ENCODE data around the gene RAD51. TPM values are rescaled to one million over a fixed set of nuclear protein-coding genes. Genes with fewer than 3 reads are reported as not detected.
"Not testable (repeated sequence)": the region's sequence is repeated elsewhere in the genome, so short reads cannot be mapped to it uniquely, and the experiment has no call there.

RAD51 gene
- total and polyA plus RNA-seq, 2 donors (not counting 1 experiment from before 2014, with no cell fraction given): 1.3 to 5.0 TPM

GRCh38 chr15:40680151-40680550, 14.8 kb upstream of the RAD51 start:
- no peaks in the 10 kb centered on the region for H3K79me2 ChIP-seq (ENCODE audit: control insufficient read depth, insufficient read depth, low read length)
- H3K27me3 ChIP-seq (ENCODE audit: control insufficient read depth, insufficient read depth, low read length): no peaks in the 10 kb centered on the region
- no peak for DNase-seq (ENCODE audit: low read depth in 2 of 2)
- H2AFZ ChIP-seq (ENCODE audit: low read length): no peak overlapping the region
- no peaks in the 10 kb centered on the region for H3K4me1 ChIP-seq (ENCODE audit: control insufficient read depth, extremely low read depth, insufficient read depth, low read length)
- no peaks in the 10 kb centered on the region for H3K9me3 ChIP-seq (ENCODE audit: control insufficient read depth, insufficient read depth, low read depth, low read length)
- H3K9ac ChIP-seq (ENCODE audit: insufficient read depth, low read length): no peak overlapping the region
- no peaks in the 10 kb centered on the region for H4K20me1 ChIP-seq (ENCODE audit: control insufficient read depth, extremely low read depth, insufficient read depth, low read length)
- TF ChIP-seq EZH2 (IDR thresholded peaks at IDR 0.05; ENCODE audit: low read length, missing control alignments): no peak
- no peak for TF ChIP-seq CTCF (conservative IDR thresholded peaks at IDR 0.05 in 1 of 2, IDR thresholded peaks at IDR 0.05 in 1 of 2; ENCODE audit: low read depth in 1 of 2, low read length in 2 of 2)
- H3K36me3 ChIP-seq (ENCODE audit: control insufficient read depth, insufficient read depth, low read length): no peaks in the 10 kb centered on the region
- no peak overlapping the region for H3K4me3 ChIP-seq (replicated peaks in 1 of 4; ENCODE audit: control extremely low read depth in 1 of 4, insufficient read depth in 1 of 4, low read depth in 3 of 4, low read length in 4 of 4)
- no peak overlapping the region for H3K27ac ChIP-seq (ENCODE audit: insufficient read depth, low read length)
- H3K4me2 ChIP-seq (ENCODE audit: extremely low read depth, insufficient read depth, low read length): no peak overlapping the region

- not testable (repeated sequence) for H2AFZ ChIP-seq (ENCODE audit: low read length); H3K4me3 ChIP-seq (replicated peaks in 1 of 4; ENCODE audit: control extremely low read depth in 1 of 4, insufficient read depth in 1 of 4, low read depth in 3 of 4, low read length in 4 of 4); H3K4me1 ChIP-seq (ENCODE audit: control insufficient read depth, extremely low read depth, insufficient read depth, low read length); H3K9ac ChIP-seq (ENCODE audit: insufficient read depth, low read length); H4K20me1 ChIP-seq (ENCODE audit: control insufficient read depth, extremely low read depth, insufficient read depth, low read length); H3K27me3 ChIP-seq (ENCODE audit: control insufficient read depth, insufficient read depth, low read length); H3K36me3 ChIP-seq (ENCODE audit: control insufficient read depth, insufficient read depth, low read length); H3K79me2 ChIP-seq (ENCODE audit: control insufficient read depth, insufficient read depth, low read length); H3K4me2 ChIP-seq (ENCODE audit: extremely low read depth, insufficient read depth, low read length); H3K27ac ChIP-seq (ENCODE audit: insufficient read depth, low read length); H3K9me3 ChIP-seq (ENCODE audit: control insufficient read depth, insufficient read depth, low read depth, low read length); DNase-seq (ENCODE audit: low read depth in 2 of 2)
These were observed 14.0 kb upstream of the RAD51 start for GRCh38 chr15:40680959-40681358.

GRCh38 chr15:40684381-40684780, 10.6 kb upstream of the RAD51 start:
- Histone ChIP-seq H4K20me1 (ENCODE audit: control insufficient read depth, extremely low read depth, insufficient read depth, low read length) (no peaks in the 10 kb centered on the region), H2AFZ (ENCODE audit: low read length) (no peak overlapping the region), H3K9ac (ENCODE audit: insufficient read depth, low read length) (no peak overlapping the region), H3K27me3 (ENCODE audit: control insufficient read depth, insufficient read depth, low read length) (no peaks in the 10 kb centered on the region), H3K79me2 (ENCODE audit: control insufficient read depth, insufficient read depth, low read length) (no peaks in the 10 kb centered on the region), H3K27ac (ENCODE audit: insufficient read depth, low read length) (no peak overlapping the region), H3K4me1 (ENCODE audit: control insufficient read depth, extremely low read depth, insufficient read depth, low read length) (no peaks in the 10 kb centered on the region), H3K4me3 (replicated peaks in 1 of 4; ENCODE audit: control extremely low read depth in 1 of 4, insufficient read depth in 1 of 4, low read depth in 3 of 4, low read length in 4 of 4) (no peak overlapping the region), H3K4me2 (ENCODE audit: extremely low read depth, insufficient read depth, low read length) (no peak overlapping the region), H3K36me3 (ENCODE audit: control insufficient read depth, insufficient read depth, low read length) (no peaks in the 10 kb centered on the region), H3K9me3 (ENCODE audit: control insufficient read depth, insufficient read depth, low read depth, low read length) (no peaks in the 10 kb centered on the region)
- TF ChIP-seq CTCF (conservative IDR thresholded peaks at IDR 0.05 in 1 of 2, IDR thresholded peaks at IDR 0.05 in 1 of 2; ENCODE audit: low read depth in 1 of 2, low read length in 2 of 2): no peak
- no peak for TF ChIP-seq EZH2 (IDR thresholded peaks at IDR 0.05; ENCODE audit: low read length, missing control alignments)
- no peak for DNase-seq (ENCODE audit: low read depth in 2 of 2)
